GM10248 (cell line): ENCODE measurements around the gene PC.

Experiments used
- CTCF ChIA-PET: fragments of 300-600 bp; sonication (Branson Sonifier 250); formaldehyde crosslinking; extraction: SDS; loops from one replicate; lab custom pipeline; 2021; ENCODE audit warnings: antibody characterized with exemption; lab: Yijun Ruan, JAX
- POLR2A ChIA-PET: fragments of 350-650 bp; sonication (Branson Sonifier 250); formaldehyde crosslinking; extraction: SDS; loops from one replicate; lab custom pipeline; 2020; ENCODE audit warnings: antibody characterized with exemption; lab: Yijun Ruan, JAX
- DNase-seq: peaks from one replicate; pipeline ENCODE4 v3.0.0; 2012; ENCODE audit errors: extremely low spot score
- CTCF ChIP-seq: IDR thresholded peaks from 2 replicates; pipeline ENCODE4 v1.5.1; 2012; ENCODE audit warnings: mild to moderate bottlenecking, low read depth; ENCODE audit errors: extremely low read depth, missing control alignments, control extremely low read depth

PC gene

GRCh38 chr11:66846671-66847091, 111.5 kb downstream of the PC start:
- ChIA-PET POLR2A (interaction anchor here (1.9 kb wide), 1 partner anchor 9 kb away, joined by 6 read pairs; no protein-coding TSS in a partner anchor), CTCF (interaction anchor here (0.9 to 20.7 kb wide), 3 partner anchors 13 to 154 kb away, joined by 4 to 241 read pairs (median 19); no protein-coding TSS in a partner anchor)
- TF ChIP-seq CTCF, result no peak
- no peak for DNase-seq

GRCh38 chr11:66845876-66846212, 112.3 kb downstream of the PC start:
- POLR2A ChIA-PET, result interaction anchor here (1.9 kb wide), 1 partner anchor 9 kb away, joined by 6 read pairs; no protein-coding TSS in a partner anchor
- CTCF ChIA-PET, result interaction anchor here (0.9 to 20.7 kb wide), 4 partner anchors 10 to 154 kb away, joined by 3 to 241 read pairs (median 12); no protein-coding TSS in a partner anchor
- TF ChIP-seq CTCF, result no peak
- DNase-seq, result no peak

- TF ChIP-seq CTCF, result no peak
- DNase-seq, result no peak
- CTCF ChIA-PET, result interaction anchor here (1.2 to 20.7 kb wide), 4 partner anchors 9 to 153 kb away, joined by 3 to 241 read pairs (median 12); no protein-coding TSS in a partner anchor
- POLR2A ChIA-PET, result interaction anchor here (0.5 to 1.9 kb wide), 2 partner anchors 10 to 1611 kb away, joined by 3 to 6 read pairs; no protein-coding TSS in a partner anchor
These were observed 112.9 kb downstream of the PC start for GRCh38 chr11:66845143-66845875.

DNA sequence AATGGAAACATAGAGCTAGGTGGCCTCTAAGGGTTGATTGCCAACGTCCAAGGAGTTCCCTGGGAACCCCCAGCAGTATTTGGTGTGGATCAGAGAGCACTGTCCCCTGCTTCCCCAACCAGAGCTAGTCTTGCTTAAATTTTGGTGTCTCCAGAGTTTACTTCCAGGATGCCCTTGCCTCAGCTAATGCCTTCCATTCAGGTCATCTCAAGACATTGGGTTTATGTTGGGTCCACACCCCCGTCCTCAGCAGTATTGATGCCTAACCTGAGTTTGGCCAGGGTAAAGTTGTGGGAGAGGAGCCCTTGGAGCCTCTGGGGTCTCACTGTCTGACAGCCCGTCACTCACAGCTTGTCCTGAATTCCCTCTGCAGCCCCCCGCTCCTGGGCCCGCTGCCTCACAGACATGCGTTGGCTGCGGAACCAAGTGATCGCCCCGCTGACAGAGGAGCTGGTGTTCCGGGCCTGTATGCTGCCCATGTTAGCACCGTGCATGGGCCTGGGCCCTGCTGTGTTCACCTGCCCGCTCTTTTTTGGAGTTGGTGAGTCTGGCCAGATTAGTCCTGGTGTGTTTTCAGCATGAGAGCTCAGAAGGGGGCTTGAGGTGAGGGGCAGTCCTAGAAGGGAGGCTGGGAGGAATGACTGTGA, 113.6 kb downstream of the PC start:
- no peak for DNase-seq
- CTCF ChIA-PET, result interaction anchor here (1.2 to 20.7 kb wide), 5 partner anchors 8 to 152 kb away, joined by 3 to 241 read pairs (median 11); no protein-coding TSS in a partner anchor
- no peak for TF ChIP-seq CTCF
- POLR2A ChIA-PET, result interaction anchor here (0.5 to 1.9 kb wide), 3 partner anchors 11 to 1612 kb away, joined by 3 to 7 read pairs (median 6); no protein-coding TSS in a partner anchor

DNA sequence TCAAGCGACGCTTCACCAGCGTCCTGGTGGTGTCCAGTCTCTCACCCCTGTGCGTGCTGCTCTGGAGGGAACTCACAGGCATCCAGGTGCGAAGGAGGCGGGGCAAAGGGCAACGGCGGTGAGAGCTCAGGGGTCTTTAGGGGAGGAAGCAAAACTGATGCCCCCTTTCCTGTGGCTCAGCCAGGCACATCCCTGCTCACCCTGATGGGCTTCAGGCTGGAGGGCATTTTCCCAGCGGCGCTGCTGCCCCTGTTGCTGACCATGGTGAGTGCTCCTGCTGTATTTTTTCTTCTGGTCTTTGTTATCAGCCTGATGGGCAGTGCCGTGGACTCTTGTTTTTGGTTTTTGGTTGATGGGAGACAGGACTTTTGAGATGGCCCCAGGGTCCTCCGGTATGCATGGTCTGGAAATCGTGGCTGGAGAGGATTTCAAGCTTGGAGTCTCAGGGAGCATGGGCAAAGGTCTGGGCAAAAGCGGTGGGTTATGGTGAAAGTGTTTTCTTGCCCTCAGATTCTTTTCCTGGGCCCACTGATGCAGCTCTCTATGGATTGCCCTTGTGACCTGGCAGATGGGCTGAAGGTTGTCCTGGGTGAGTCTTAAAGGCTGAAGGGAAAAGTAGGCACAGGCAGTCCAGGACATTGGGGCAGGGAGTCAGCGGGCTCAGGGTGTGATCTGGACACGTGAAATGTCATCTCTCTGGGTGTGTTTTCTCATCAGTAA, 114.2 kb downstream of the PC start:
- CTCF ChIA-PET, result interaction anchor here (1.1 to 20.7 kb wide), 7 partner anchors 8 to 208 kb away, joined by 3 to 241 read pairs (median 6); no protein-coding TSS in a partner anchor
- no peak for TF ChIP-seq CTCF
- no peak for DNase-seq
- POLR2A ChIA-PET, result interaction anchor here (0.5 to 1.5 kb wide), 6 partner anchors 12 to 180 kb away, joined by 3 to 7 read pairs (median 3); no protein-coding TSS in a partner anchor
